GM12891 (cell line): ENCODE data around the gene RABEP2.

Source experiments
- POLR2A ChIP-seq: IDR thresholded peaks from 2 replicates; pipeline ENCODE4 v1.6.1; 2011; ENCODE audit warnings: low read depth, low read length, control low read depth
- POLR2AphosphoS5 ChIP-seq: IDR thresholded peaks from 2 replicates; pipeline ENCODE4 v1.6.1; 2011; ENCODE audit warnings: low read depth, low read length, control low read depth
- POU2F2 ChIP-seq: IDR thresholded peaks from 2 replicates; pipeline ENCODE4 v1.6.1; 2011; ENCODE audit warnings: low read depth, mild to moderate bottlenecking, control low read depth, low read length, moderate library complexity
- SPI1 ChIP-seq: IDR thresholded peaks from 2 replicates; pipeline ENCODE4 v1.6.1; 2011; ENCODE audit warnings: low read depth, low read length, control low read depth
- TAF1 ChIP-seq: IDR thresholded peaks from 2 replicates; pipeline ENCODE4 v1.6.1; 2011; ENCODE audit warnings: low read depth, low read length, control low read depth

GRCh38 chr16:28867241-28867640 is 57.8 kb downstream of the RABEP2 start:
- TF ChIP-seq POLR2A, result no peak
- no peak for TF ChIP-seq POLR2AphosphoS5
- no peak for TF ChIP-seq TAF1
- TF ChIP-seq POU2F2, result no peak
- TF ChIP-seq SPI1, result no peak
